LNCAP (cell line): ENCODE data around the gene FKBP4.

Source experiments
- CTCF ChIP-seq: fragments of 450-650 bp; IDR thresholded peaks from 2 replicates; pipeline ENCODE4 v1.5.1; 2017; ENCODE audit warnings: mild to moderate bottlenecking

The FKBP4 gene

GRCh38 chr12:2785017-2785416 lies 9.8 kb upstream of the FKBP4 start:
- TF ChIP-seq CTCF = no peak

- TF ChIP-seq CTCF = no peak
Observed at GRCh38 chr12:2791089-2791488, 3.7 kb upstream of the FKBP4 start.

GRCh38 chr12:2792671-2793500 lies 1.9 kb upstream of the FKBP4 start:
- no peak for TF ChIP-seq CTCF

GRCh38 chr12:2793561-2793960 lies 1.2 kb upstream of the FKBP4 start:
- TF ChIP-seq CTCF = no peak

GRCh38 chr12:2794191-2794735 lies 507 bp upstream of the FKBP4 start:
- no peak for TF ChIP-seq CTCF

GRCh38 chr12:2795291-2796186 lies 769 bp downstream of the FKBP4 start:
- TF ChIP-seq CTCF = no peak

- TF ChIP-seq CTCF = peak; percentile 43; the same call in 1 of the 2 replicates
Observed at GRCh38 chr12:2796187-2796666, 1.5 kb downstream of the FKBP4 start.
